Fibroblast of upper back skin (primary cell): ENCODE data around the gene NFIA.

ENCODE experiments used
- DNase-seq: peaks from one replicate; pipeline ENCODE4 v3.0.0-alpha.2; 2013

Gene NFIA

GRCh38 chr1:61380561-61380960 is 298.2 kb downstream of the NFIA start:
- DNase-seq: no peak

- no peak for DNase-seq
These were observed 304.0 kb downstream of the NFIA start for GRCh38 chr1:61386323-61386722.

GRCh38 chr1:61386770-61387169 is 304.4 kb downstream of the NFIA start:
- DNase-seq: no peak

- DNase-seq: no peak
These were observed 305.5 kb downstream of the NFIA start for GRCh38 chr1:61387829-61388228.

- peak; percentile 68 for DNase-seq
These were observed 306.2 kb downstream of the NFIA start for GRCh38 chr1:61388566-61388965.

- no peak for DNase-seq
These were observed 307.0 kb downstream of the NFIA start for GRCh38 chr1:61389194-61389925.

GRCh38 chr1:61389926-61390845 is 307.8 kb downstream of the NFIA start:
- no peak for DNase-seq

GRCh38 chr1:61391730-61392129 is 309.4 kb downstream of the NFIA start:
- no peak for DNase-seq

GRCh38 chr1:61392409-61393242 is 310.3 kb downstream of the NFIA start:
- DNase-seq: no peak

GRCh38 chr1:61393575-61393974 is 311.2 kb downstream of the NFIA start:
- no peak for DNase-seq

GRCh38 chr1:61395146-61395800 is 312.9 kb downstream of the NFIA start:
- no peak for DNase-seq

- DNase-seq: no peak
These were observed 315.1 kb downstream of the NFIA start for GRCh38 chr1:61397495-61397894.

GRCh38 chr1:61397935-61398334 is 315.6 kb downstream of the NFIA start:
- DNase-seq: peak; percentile 50

- no peak for DNase-seq
These were observed 316.8 kb downstream of the NFIA start for GRCh38 chr1:61399199-61399598.

GRCh38 chr1:61400131-61400770 is 317.9 kb downstream of the NFIA start:
- DNase-seq: no peak

GRCh38 chr1:61400997-61401396 is 318.6 kb downstream of the NFIA start:
- DNase-seq: no peak

- DNase-seq: no peak
These were observed 321.6 kb downstream of the NFIA start for GRCh38 chr1:61403679-61404596.

- no peak for DNase-seq
These were observed 322.4 kb downstream of the NFIA start for GRCh38 chr1:61404597-61405376.

- no peak for DNase-seq
These were observed 324.1 kb downstream of the NFIA start for GRCh38 chr1:61406467-61406866.

- no peak for DNase-seq
These were observed 330.2 kb downstream of the NFIA start for GRCh38 chr1:61412601-61413000.
